IMR-90 (cell line): ENCODE data around the gene HPS4.

Experiments used
- BHLHE40 ChIP-seq: fragments of 150-350 bp; IDR thresholded peaks from 2 replicates; pipeline ENCODE4 v1.6.1; 2016; ENCODE audit warnings: mild to moderate bottlenecking, low read depth, low read length
- CEBPB ChIP-seq: IDR thresholded peaks from 2 replicates; pipeline ENCODE4 v1.6.1; 2012; ENCODE audit warnings: low read depth, low read length, improper control_type of control experiment
- CHD1 ChIP-seq: IDR thresholded peaks from 2 replicates; pipeline ENCODE4 v1.6.1; 2012; ENCODE audit warnings: low read depth, low read length, improper control_type of control experiment
- FOS ChIP-seq: fragments of 150-350 bp; IDR thresholded peaks from 2 replicates; pipeline ENCODE4 v1.6.1; 2016; ENCODE audit warnings: low read depth, low read length
- MXI1 ChIP-seq: IDR thresholded peaks from 2 replicates; pipeline ENCODE4 v1.6.1; 2012; ENCODE audit warnings: low read depth, mild to moderate bottlenecking, low read length, moderate library complexity, borderline replicate concordance
- POLR2A ChIP-seq: IDR thresholded peaks from 2 replicates; pipeline ENCODE4 v1.6.1; 2012; ENCODE audit warnings: mild to moderate bottlenecking, low read depth, low read length
- SMC3 ChIP-seq: fragments of 150-350 bp; IDR thresholded peaks from 2 replicates; pipeline ENCODE4 v1.6.1; 2016; ENCODE audit warnings: low read depth, mild to moderate bottlenecking, antibody characterized with exemption, low read length, moderate library complexity
- TF ChIP-seq, protein P1 (sequence below): conservative IDR thresholded peaks from 2 replicates; pipeline ENCODE4 v1.5.1; 2012; ENCODE audit warnings: mild to moderate bottlenecking, low read depth, low read length, improper control_type of control experiment

- TF ChIP-seq BHLHE40 = no peak
- no peak for TF ChIP-seq CHD1
- TF ChIP-seq POLR2A = no peak
- TF ChIP-seq, protein P1, sequence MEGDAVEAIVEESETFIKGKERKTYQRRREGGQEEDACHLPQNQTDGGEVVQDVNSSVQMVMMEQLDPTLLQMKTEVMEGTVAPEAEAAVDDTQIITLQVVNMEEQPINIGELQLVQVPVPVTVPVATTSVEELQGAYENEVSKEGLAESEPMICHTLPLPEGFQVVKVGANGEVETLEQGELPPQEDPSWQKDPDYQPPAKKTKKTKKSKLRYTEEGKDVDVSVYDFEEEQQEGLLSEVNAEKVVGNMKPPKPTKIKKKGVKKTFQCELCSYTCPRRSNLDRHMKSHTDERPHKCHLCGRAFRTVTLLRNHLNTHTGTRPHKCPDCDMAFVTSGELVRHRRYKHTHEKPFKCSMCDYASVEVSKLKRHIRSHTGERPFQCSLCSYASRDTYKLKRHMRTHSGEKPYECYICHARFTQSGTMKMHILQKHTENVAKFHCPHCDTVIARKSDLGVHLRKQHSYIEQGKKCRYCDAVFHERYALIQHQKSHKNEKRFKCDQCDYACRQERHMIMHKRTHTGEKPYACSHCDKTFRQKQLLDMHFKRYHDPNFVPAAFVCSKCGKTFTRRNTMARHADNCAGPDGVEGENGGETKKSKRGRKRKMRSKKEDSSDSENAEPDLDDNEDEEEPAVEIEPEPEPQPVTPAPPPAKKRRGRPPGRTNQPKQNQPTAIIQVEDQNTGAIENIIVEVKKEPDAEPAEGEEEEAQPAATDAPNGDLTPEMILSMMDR = no peak
- TF ChIP-seq CEBPB = peak; percentile 92
- TF ChIP-seq FOS = no peak
- no peak for TF ChIP-seq SMC3
- TF ChIP-seq MXI1 = no peak
Observed at GRCh38 chr22:26517429-26517828, 33.8 kb upstream of the HPS4 start.
